ENCODE measurements around the gene CDH13.

The CDH13 gene

GRCh38 chr16:83653785-83654184, 1027.0 kb downstream of the CDH13 start:
- no peak for DNase-seq

GRCh38 chr16:83660282-83660681, 1033.5 kb downstream of the CDH13 start:
- DNase-seq: no peak

GRCh38 chr16:83661656-83662055, 1034.9 kb downstream of the CDH13 start:
- no peak for DNase-seq

GRCh38 chr16:83666449-83666848, 1039.7 kb downstream of the CDH13 start:
- no peak for DNase-seq

- no peak for DNase-seq
Measured at GRCh38 chr16:83669456-83669855, 1042.7 kb downstream of the CDH13 start.

- DNase-seq: no peak
Measured at GRCh38 chr16:83674931-83675535, 1048.3 kb downstream of the CDH13 start.

GRCh38 chr16:83676086-83676485, 1049.3 kb downstream of the CDH13 start:
- no peak for DNase-seq

GRCh38 chr16:83680980-83681379, 1054.2 kb downstream of the CDH13 start:
- no peak for DNase-seq

- DNase-seq: no peak
Measured at GRCh38 chr16:83681381-83681956, 1054.7 kb downstream of the CDH13 start.

- DNase-seq: no peak
Measured at GRCh38 chr16:83682116-83682867, 1055.5 kb downstream of the CDH13 start.

- no peak for DNase-seq
Measured at GRCh38 chr16:83682868-83683235, 1056.1 kb downstream of the CDH13 start.

GRCh38 chr16:83685615-83686165, 1058.9 kb downstream of the CDH13 start:
- no peak for DNase-seq

GRCh38 chr16:83686726-83687125, 1060.0 kb downstream of the CDH13 start:
- no peak for DNase-seq

- no peak for DNase-seq
Measured at GRCh38 chr16:83689385-83689831, 1062.6 kb downstream of the CDH13 start.

- no peak for DNase-seq
Measured at GRCh38 chr16:83692224-83692623, 1065.5 kb downstream of the CDH13 start.

- no peak for DNase-seq
Measured at GRCh38 chr16:83698964-83699363, 1072.2 kb downstream of the CDH13 start.

- no peak for DNase-seq
Measured at GRCh38 chr16:83699817-83700216, 1073.0 kb downstream of the CDH13 start.

GRCh38 chr16:83700918-83701317, 1074.1 kb downstream of the CDH13 start:
- no peak for DNase-seq

- no peak for DNase-seq
Measured at GRCh38 chr16:83701494-83701893, 1074.7 kb downstream of the CDH13 start.

- DNase-seq: no peak
Measured at GRCh38 chr16:83704656-83705055, 1077.9 kb downstream of the CDH13 start.

GRCh38 chr16:83705856-83706255, 1079.1 kb downstream of the CDH13 start:
- DNase-seq: no peak

- DNase-seq: no peak
Measured at GRCh38 chr16:83706394-83706793, 1079.6 kb downstream of the CDH13 start.

GRCh38 chr16:83711069-83711468, 1084.3 kb downstream of the CDH13 start:
- no peak for DNase-seq

- no peak for DNase-seq
Measured at GRCh38 chr16:83713597-83713996, 1086.8 kb downstream of the CDH13 start.

Data from DMS 273 treated with DMSO at 0.1 percent for 48 hours (cell line).